Mesenteric fat pad (tissue), 1 donor: ENCODE measurements around the gene ANAPC2. TPM values are rescaled to one million over a fixed set of nuclear protein-coding genes. Genes with fewer than 3 reads are reported as not detected.
"Not testable (repeated sequence)": the region's sequence is repeated elsewhere in the genome, so short reads cannot be mapped to it uniquely, and the experiment has no call there.

Experiments used
- DNase-seq: peaks from one replicate; pipeline ENCODE4 v3.0.0-alpha.2; 2020; ENCODE audit warnings: low spot score
- total RNA-seq: library from RNA; stranded (reverse); fragmentation: NEBNext Ultra II Directional; extraction: Animal tissue kit (Norgen Biotek cat#: 25700); gene quantifications from one replicate; pipeline ENCODE4 v1.2.1, GENCODE V29; 2021
- donor health status: DM: yes; HTN: yes; CAD: no.

The ANAPC2 gene
- total RNA-seq, 1 donor from 2014 or later, result 39.3 TPM

GRCh38 chr9:137148242-137148641, 40.1 kb downstream of the ANAPC2 start:
- DNase-seq, result no peak

GRCh38 chr9:137147793-137148160, 40.6 kb downstream of the ANAPC2 start:
- DNase-seq, result no peak

DNA sequence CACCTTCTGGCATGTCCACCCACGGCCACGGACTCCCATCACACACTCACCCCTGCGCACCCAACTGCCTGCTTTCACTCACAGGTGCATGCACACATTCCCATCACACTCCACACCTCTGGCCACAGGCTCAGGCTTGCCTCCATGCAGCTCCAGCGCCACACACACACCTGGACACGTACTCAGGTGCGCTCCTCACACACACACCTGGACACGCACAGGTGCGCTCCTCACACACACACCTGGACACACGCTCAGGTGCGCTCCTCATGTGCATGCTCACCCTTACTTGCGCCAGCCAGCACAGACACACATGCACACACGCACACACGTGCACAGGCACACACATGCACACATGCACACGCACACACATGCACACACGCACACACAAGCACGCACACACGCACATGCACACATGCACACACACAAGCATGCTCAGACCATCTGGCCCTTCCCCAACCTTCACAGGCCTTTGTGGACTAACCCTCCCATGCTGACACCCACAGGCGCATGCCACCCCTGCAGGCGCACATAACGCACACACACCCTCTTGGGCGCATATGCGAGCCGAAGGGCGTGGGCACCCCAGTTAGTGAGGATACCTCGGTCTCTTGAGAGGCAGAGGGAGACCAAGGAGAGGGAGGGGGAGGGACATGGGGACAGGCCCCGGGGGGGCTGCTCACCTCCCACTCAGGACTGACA, 41.1 kb downstream of the ANAPC2 start:
- DNase-seq, result no peak

DNA sequence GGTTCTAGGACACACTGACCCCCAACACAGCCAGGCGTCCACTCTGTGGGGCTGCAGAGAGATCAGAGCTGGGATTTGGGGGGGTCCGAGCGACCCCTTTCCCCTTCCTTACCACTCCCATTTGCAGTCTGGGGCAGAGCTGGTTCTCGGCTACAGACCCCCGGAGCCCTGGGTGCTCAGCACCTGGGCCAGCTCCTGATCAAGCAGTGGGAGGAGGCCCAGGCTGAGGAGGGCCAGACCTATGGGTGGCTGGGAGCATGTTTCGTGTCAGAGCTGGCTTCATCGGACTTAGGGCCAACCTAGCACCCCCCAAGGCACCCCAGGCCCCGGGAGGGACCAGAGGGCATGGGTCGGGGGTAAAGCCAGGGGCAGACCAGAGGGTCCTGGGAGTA, 41.8 kb downstream of the ANAPC2 start:
- DNase-seq, result no peak

DNA sequence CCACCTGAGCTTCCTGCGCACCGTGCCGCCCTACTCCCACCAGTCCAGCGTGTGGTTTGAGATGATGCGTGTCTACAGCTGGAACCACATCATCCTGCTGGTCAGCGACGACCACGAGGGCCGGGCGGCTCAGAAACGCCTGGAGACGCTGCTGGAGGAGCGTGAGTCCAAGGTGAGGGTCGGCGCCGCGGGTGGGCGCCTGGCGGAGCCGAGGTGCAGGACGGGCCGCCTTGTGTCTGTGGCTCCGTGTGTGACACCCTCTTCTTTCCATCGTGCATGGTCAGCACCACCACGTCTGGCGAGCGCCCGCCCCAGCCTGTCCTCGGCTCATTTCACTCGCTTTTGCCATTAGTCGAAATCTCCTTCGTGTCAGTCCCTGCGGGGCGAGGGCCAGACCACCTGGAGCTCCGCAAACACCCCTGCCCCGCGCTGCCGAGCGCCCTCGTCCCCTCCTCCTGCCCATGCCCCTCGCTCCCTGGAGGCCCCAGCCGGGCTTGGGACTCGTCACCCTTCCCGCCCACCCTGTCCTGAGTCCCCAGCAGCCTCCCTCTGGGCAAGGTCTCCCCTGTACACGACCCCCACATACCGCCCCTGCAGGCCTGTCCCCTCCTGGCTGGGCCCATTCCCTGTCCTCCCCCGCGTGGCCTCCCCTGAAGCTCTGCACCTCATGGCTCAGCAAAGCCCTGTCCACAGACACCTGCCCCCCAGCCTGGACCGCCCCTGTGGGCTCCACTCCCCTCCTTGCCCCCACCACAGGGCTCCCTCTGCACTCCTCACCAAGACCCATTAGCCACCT, 42.4 kb downstream of the ANAPC2 start:
- DNase-seq, result no peak

DNA sequence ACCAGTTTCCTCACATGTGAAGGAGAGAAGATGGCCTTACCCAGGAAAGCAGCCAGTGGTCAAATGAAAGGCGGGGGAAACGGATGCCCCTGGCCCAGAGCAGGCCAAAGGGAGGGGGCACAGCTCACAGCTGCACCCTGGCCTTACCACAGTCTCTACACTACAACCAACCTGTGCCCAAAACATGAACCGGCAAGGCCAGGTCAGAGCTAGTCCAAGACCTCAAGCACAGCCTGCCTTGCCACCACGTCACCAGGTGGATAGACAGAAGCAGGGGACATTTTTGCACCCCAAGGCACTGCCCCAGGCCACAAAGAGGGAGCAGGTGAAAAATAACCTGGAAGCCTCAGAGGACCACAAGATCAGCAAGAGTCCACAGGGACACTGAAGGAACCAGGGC, 44.9 kb downstream of the ANAPC2 start:
- DNase-seq, result no peak

GRCh38 chr9:137141976-137142936, 46.1 kb downstream of the ANAPC2 start:
- no peak for DNase-seq

DNA sequence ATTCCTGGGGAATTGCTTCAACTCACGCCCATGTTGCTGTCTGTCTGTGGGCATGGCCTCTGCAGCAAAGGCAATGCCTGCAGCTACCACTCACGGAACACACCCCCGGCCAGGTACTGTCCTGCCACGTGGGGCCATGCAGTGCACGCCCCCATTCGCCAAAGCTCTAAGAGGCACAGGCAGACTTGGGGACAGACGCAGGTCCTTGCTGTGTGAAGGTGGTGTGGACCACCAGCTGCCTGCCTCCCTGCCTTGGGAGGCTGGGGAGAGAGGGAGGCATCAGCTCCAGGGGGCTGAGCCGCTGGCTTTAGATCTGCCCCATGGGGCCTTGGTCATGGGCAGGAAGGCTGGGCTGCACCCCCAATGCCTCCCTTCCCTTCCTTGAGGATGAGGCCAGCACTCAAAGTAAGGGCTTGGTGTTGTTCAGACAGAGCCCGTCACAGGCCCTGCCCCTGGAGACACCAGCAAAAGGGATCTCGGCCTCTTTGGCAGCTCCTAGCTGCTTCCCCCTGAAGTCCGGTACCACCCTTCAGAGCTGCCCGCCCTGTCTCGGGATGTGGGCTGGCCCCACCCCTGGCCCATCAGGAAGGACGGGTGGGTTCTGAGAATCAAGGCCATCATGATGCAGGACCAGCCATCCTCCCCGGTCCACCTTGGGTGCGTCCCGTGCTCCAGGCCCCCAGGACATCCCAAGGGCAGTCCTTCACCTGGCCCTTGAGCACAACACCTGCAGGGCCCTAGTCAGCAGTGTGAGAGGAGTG, 47.1 kb downstream of the ANAPC2 start:
- DNase-seq, result no peak

- no peak for DNase-seq
Measured at GRCh38 chr9:137140151-137141012, 48.0 kb downstream of the ANAPC2 start.

GRCh38 chr9:137139468-137140150, 48.8 kb downstream of the ANAPC2 start:
- no peak for DNase-seq

DNA sequence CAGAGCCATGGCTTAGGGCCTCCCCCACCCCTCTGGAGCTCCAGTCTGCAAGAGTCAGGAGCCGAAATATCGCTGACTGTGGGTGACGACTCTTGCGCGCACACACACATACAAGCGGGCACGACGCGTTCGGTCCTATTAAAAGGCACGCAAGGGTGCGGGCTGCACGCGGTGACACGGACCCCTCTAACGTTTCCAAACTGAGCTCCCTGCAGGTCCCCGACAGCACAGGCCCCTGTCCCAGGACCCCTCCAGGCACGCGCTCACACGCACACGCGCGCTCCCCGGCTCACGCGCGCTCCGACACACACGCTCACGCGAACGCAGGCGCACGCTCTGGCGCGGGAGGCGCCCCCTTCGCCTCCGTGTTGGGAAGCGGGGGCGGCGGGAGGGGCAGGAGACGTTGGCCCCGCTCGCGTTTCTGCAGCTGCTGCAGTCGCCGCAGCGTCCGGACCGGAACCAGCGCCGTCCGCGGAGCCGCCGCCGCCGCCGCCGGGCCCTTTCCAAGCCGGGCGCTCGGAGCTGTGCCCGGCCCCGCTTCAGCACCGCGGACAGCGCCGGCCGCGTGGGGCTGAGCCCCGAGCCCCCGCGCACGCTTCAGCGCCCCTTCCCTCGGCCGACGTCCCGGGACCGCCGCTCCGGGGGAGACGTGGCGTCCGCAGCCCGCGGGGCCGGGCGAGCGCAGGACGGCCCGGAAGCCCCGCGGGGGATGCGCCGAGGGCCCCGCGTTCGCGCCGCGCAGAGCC, 49.5 kb downstream of the ANAPC2 start, which contains the start of gene GRIN1:
GRIN1 (plus strand) TSS at position 433 of the 746 bp plus-strand sequence. CDS start 333 bp downstream, outside the sequence.
- DNase-seq, result no peak

GRCh38 chr9:137138058-137138721, 50.2 kb downstream of the ANAPC2 start:
- no peak for DNase-seq

DNA sequence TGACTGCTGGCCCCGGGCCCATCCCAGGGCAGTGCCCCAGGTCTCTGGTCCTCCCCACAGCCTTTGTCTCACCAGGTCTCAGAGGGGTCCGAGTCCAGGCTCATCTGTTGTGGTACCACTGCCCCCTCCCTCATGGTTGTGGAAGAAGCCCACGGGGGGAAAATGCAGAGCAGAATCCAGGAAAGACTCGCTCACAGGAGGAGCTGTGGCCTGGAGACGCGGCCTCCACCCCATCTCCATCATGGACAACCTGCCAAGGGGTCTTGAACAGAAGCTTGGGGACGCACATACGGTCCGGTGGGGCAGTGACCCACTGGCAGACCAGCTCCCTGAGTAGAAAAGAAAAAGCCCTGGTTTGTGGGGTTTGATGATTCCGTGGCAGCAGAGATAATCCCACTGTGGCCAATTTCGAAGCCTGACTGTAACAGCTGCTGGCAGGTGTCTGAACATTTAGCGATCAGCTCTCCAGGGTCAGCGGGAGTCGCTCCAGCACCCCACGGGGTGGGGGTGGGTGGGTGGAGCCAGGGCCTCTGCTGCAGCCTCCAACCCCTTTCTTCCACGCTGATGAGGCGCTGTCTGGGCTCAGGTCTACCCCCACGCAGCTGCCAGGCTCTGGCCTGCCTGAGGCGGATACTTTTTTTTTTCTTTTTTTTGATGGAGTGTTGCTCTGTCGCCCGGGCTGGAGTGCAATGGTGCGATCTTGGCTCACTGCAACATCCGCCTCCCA, 51.3 kb downstream of the ANAPC2 start:
- no peak for DNase-seq

- DNase-seq, result no peak
Measured at GRCh38 chr9:137136261-137136880, 52.0 kb downstream of the ANAPC2 start.

- not testable (repeated sequence) for DNase-seq
Measured at GRCh38 chr9:137135154-137135553, 53.2 kb downstream of the ANAPC2 start.

- DNase-seq, result no peak
Measured at GRCh38 chr9:137134191-137134590, 54.2 kb downstream of the ANAPC2 start.
